Suprapubic skin (tissue), 4 donors: Measurements from ENCODE around the gene NDUFAF5.

Source experiments
- EP300 ChIP-seq: sonication (generic); formaldehyde crosslinking; IDR thresholded peaks from one replicate; pipeline ENCODE4 v1.6.1; 2017; ENCODE audit warnings: antibody characterized with exemption
- POLR2A ChIP-seq, 2 donors: fragments of 450-650 bp; IDR thresholded peaks; one replicate each; pipeline ENCODE4 v1.6.1; 2017; ENCODE audit warnings: antibody characterized with exemption in 2 of 2, mild to moderate bottlenecking in 2 of 2, moderate library complexity in 2 of 2
- POLR2AphosphoS5 ChIP-seq, 3 donors: sonication (generic); formaldehyde crosslinking; IDR thresholded peaks; one replicate each; pipeline ENCODE4 v1.6.1; 2017; ENCODE audit warnings: antibody characterized with exemption in 3 of 3
- TF ChIP-seq, protein P1 (sequence below), 2 donors: fragments of 200-600 bp in 1 of 2; fragments of 450-650 bp in 1 of 2; sonication (generic) in 1 of 2; IDR thresholded peaks; one replicate each; pipeline ENCODE4 v1.5.1; 2016 to 2019; ENCODE audit warnings: antibody characterized with exemption in 2 of 2, mild to moderate bottlenecking in 1 of 2, moderate library complexity in 1 of 2

DNA sequence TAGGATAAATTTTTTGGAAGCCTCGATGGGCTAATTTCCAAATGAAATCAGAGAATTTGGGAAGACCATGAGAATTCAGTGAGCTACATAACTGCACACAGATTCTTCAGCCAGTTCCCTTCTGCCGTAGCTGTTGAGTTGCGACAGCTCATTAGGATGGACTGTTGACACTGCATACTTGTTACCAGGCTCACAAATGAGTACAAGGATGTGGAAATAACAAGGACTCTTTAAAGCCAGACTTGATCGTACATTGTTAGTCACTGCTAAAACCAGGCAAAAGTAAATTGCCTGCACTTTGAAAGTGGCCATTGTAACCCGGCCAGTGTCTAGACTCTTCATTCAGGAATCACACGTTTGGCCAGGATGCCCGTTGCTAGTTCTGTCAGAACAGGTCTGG lies 37.0 kb downstream of the NDUFAF5 start:
- no peak for TF ChIP-seq POLR2A (IDR thresholded peaks at IDR 0.05)
- TF ChIP-seq POLR2AphosphoS5 (IDR thresholded peaks at IDR 0.05): no peak
- TF ChIP-seq, protein P1, sequence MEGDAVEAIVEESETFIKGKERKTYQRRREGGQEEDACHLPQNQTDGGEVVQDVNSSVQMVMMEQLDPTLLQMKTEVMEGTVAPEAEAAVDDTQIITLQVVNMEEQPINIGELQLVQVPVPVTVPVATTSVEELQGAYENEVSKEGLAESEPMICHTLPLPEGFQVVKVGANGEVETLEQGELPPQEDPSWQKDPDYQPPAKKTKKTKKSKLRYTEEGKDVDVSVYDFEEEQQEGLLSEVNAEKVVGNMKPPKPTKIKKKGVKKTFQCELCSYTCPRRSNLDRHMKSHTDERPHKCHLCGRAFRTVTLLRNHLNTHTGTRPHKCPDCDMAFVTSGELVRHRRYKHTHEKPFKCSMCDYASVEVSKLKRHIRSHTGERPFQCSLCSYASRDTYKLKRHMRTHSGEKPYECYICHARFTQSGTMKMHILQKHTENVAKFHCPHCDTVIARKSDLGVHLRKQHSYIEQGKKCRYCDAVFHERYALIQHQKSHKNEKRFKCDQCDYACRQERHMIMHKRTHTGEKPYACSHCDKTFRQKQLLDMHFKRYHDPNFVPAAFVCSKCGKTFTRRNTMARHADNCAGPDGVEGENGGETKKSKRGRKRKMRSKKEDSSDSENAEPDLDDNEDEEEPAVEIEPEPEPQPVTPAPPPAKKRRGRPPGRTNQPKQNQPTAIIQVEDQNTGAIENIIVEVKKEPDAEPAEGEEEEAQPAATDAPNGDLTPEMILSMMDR (IDR thresholded peaks at IDR 0.05): no peak
- TF ChIP-seq EP300: no peak
